HG02938 (cell line): Measurements from ENCODE around the gene STAG1.
"Not testable (repeated sequence)": the region's sequence is repeated elsewhere in the genome, so short reads cannot be mapped to it uniquely, and the experiment has no call there.

Source experiments
- ATAC-seq: cut with Tn5 transposase; IDR thresholded peaks from one replicate; pipeline ENCODE4 v1.9.1; 2021; ENCODE audit warnings: mild to moderate bottlenecking, moderate library complexity; ENCODE audit not compliant: unreplicated experiment

STAG1 gene

GRCh38 chr3:136653628-136654027 lies 98.5 kb downstream of the STAG1 start:
- no peak for ATAC-seq

- no peak for ATAC-seq
Observed at GRCh38 chr3:136651581-136651980, 100.6 kb downstream of the STAG1 start.

GRCh38 chr3:136650461-136650860 lies 101.7 kb downstream of the STAG1 start:
- no peak for ATAC-seq

DNA sequence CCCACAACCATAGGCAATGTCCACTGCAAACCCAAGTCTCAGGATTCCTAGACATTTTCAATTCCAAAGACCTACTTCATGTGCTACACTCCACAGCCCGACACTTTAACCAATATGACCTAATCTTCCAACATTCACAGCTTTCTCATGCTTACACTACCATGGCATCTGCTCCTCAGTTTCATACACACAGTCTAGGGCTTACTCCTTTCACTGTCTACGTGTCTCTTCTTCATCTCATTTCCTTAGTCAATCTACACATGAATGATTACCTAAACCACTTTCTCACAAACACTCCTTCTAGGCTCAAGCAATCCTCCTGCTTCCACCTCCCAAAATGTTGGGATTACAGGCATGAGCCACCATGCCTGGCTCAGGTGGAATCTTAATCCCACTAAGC lies 106.3 kb downstream of the STAG1 start:
- ATAC-seq: no peak

DNA sequence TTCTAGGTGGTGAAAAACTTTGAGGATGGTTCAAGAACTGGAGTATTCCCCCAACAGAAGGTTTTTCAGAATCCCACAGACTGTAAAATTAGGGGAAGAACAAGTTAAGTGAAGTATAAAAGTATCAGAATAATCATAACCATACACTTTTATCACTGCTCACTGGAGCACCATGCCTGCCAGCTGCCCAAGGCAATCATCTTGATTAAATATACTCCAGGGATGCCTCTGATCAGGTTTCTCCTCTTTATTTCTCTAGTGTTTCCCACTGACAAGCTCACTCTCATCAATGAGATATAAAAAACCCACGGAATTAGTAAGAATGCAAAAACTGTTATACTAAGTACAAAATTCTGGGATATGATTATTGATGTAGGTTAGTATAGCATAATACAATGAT lies 108.0 kb downstream of the STAG1 start:
- ATAC-seq: no peak

DNA sequence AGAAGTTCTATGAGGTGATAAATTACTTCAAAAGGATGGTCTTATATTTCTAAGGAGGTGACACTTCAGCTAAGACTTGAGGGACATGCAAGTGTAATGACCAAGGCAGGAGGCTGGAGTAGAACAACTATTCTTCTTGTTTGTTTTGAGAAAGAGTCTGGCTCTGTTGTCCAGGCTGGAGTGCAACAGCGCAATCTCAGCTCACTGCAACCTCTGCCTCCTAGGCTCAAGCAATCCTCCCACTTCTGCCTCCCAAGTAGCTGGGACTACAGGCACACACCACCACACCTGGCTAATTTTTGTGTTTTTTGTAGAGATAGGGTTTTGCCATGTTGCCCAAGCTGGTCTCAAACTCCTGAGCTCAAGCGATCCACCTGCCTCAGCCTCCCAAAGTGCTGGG lies 108.8 kb downstream of the STAG1 start:
- not testable (repeated sequence) for ATAC-seq

GRCh38 chr3:136642711-136643110 lies 109.5 kb downstream of the STAG1 start:
- no peak for ATAC-seq

DNA sequence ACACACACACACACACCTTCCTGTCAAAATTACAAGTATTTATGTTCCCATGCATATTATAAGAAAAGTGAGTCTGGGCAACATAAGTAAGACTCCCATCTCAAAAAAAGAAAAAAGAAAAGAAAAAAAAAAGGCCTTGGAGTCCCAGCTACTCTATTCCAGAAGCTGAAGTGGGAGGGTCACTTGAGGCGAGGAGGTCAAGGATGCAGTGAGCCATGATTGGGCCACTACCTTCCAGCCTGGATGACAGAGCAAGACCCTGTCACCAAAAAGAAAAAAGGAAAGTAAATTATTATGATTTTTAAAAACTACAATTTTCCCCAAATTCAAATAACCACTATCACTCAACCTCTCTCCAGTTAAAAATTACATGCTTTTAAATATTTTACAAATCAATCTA lies 113.1 kb downstream of the STAG1 start:
- ATAC-seq: no peak

DNA sequence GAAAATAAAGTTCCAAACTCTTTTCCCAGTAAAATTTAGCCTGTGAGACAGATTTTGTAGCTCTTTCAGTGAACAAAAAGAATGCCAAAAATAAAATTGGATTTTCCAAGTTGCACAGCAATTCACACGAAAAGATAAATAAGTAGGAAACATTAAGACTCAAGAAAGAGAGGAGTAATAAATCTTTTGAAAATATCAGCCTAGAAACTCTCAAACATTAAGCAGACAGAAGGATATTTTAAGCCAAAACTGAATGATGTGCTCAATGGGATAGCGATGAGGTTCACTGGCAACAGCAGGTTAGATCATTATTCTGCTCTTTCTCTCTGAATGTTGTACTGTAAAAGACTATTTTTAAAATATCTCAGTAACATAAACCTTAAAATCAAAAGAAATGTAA lies 115.0 kb downstream of the STAG1 start:
- no peak for ATAC-seq

- no peak for ATAC-seq
Observed at GRCh38 chr3:136634821-136635220, 117.4 kb downstream of the STAG1 start.

- ATAC-seq: no peak
Observed at GRCh38 chr3:136632625-136633081, 119.5 kb downstream of the STAG1 start.

DNA sequence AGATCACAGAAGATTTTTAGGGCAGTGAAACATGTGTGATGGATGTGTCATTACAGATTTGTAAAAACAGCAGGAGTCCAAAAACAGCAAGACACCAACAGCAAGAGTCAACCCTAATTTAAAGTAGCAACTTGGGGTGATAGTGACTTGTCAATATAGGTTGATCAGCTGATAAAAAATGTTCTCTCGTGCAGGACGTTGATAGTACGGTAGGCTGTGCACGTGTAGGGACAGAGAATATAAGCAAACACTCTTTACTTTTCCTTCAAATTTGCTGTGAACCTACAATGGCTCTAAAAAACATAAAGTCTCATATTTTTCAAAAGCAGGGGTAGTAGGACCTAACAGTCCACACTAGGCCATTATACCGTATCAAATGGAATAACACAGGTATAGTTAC lies 120.8 kb downstream of the STAG1 start:
- no peak for ATAC-seq

DNA sequence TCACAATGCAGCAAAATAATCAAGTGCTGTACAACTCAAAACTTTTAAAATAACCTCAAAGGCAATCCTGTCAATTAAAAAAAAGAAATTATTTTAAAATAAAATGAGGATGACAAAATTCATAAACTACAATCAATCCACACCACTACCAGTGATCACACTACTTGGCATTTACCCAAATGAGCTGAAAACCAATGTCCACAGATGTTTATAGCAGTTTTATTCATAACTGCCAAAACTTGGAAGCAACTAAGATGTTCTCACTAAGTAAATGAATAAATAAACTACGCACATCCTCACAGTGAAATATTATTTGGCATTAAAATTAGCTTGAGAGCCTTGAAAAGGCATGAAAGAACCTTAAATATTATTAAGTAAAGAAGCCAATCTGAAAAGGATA lies 121.3 kb downstream of the STAG1 start:
- ATAC-seq: no peak

DNA sequence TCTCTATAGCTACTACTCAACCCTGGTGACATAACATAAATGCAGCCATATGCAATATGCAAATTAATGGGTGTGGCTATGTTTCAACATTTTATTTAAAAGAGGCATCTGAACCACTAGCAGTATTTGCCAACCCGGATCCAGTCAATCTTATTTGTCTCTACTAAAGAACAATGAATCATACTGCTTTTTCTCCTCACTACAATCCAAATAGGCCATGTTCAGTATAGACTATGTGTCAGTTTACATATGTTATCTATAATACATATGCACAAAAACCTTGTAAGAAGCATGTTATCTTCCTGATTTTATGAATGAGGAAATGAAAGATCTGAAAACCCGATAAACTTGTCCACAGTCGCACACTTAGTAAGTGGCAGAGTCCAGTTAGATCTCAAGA lies 125.7 kb downstream of the STAG1 start:
- ATAC-seq: no peak

- no peak for ATAC-seq
Observed at GRCh38 chr3:136624894-136625815, 127.0 kb downstream of the STAG1 start.

DNA sequence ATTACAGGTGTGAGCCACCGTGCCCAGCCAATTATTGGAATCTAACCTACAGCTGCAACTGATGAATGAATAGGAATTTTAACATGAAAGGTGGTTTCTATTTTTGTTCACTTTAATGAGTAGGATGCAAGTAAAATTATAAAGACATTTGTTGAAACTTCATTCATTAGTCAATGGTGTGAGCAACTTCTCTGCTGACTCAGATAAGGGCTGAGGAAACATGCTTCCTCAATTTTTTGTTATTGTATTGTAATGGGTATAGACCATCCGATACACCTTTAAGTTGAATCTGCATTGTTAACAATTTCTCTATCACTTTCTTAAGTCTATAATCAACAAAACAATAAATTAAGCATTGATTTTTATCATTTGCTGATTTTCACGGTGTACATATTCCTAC lies 127.8 kb downstream of the STAG1 start:
- ATAC-seq: no peak

- no peak for ATAC-seq
Observed at GRCh38 chr3:136621628-136622027, 130.6 kb downstream of the STAG1 start.

DNA sequence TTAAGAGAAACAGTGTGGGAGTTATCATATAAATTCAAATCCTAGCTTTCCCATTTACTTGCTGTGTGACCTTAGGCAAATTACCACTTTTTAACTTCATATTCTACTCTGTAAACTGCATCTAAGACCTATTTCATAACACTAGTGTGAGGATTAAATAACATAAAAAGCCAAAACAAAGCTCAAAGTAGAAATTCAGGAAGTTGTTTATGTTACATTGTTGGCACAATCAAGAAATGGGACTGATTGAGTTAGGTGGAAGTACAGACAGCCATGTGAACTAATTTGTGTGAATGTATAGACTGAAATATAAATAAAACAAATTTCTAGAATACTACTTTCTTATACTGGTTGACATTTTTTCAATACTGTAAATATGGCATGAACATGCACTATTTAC lies 131.7 kb downstream of the STAG1 start:
- no peak for ATAC-seq

DNA sequence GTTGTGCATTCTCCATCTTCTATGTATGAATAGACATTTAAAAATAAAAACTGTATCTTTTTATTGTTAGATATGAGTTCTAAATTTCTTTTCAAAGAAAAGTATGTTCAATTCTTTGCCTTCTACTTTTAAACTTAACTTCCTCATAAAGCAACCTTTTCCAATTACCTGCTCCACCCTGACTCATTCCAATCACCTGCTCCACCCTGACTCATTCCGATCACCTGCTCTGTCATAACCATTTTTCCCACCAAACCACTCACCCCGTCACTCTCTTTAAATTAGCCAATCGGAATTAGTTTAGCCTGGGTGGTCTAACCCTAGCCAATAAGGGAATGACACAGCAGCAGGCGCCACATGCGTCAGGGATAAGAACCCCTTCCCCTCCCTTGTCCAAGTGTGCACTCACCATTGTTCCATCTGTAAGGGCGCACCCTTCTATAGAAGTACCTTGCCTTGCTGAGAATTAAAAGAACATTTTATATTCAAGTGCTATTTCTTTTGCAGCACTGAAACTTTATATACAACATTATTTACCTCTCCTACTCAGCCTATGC lies 134.1 kb downstream of the STAG1 start:
- ATAC-seq: not testable (repeated sequence)

DNA sequence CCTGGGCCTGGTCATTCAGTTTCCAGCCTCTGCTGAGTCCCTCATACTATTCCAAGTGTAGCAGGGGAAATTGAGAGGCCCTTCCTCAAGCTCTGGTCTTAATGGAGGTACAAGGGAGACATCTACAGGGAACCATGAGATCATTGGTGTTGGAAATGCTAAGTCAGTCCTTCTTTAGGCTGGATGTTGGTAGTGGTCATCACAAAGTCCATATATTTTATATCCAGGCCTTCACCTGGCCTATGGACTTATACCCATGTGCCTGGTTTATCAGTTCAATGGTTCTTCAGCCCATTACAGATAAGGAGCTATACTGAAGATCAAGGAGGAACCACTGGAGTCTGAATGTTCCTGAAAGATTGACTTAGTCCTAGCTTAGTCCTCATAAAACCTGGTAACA lies 135.0 kb downstream of the STAG1 start:
- no peak for ATAC-seq

DNA sequence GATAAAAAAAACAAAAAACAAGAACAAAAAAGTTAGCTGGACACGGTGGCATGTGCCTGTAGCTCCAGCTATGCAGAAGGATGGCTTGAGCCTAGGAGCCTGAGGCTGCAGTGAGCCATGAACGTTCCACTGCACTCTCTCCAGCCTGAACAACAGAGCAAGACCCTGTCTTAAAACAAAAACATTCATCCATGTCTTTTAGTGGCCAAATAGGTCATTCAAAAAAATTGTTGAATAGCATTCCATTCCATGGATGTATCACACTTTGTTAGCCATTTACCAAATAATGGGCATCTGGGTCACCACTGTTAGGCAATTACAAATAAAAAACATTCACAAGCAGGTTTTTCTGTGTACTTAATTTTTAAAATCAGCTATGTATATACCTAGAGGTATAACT lies 139.7 kb downstream of the STAG1 start:
- ATAC-seq: no peak

- no peak for ATAC-seq
Observed at GRCh38 chr3:136606990-136607389, 145.2 kb downstream of the STAG1 start.
